OCI-LY1 (cell line): ENCODE results near the gene HPSE2.
A peak's percentile ranks its signal among the peaks of the same experiment; 100 is the strongest.

Source experiments
- H2AFZ ChIP-seq: fragments of 200-600 bp; sonication (generic), shearing (Covaris generic); 2 replicates; pipeline ENCODE4 v1.6.0; 2014; ENCODE audit warnings: antibody characterized with exemption, mild to moderate bottlenecking, low read length
- H3F3A ChIP-seq: fragments of 200-600 bp; sonication (generic), shearing (Covaris generic); 2 replicates; pipeline ENCODE4 v1.6.0; 2014; ENCODE audit warnings: mild to moderate bottlenecking, antibody characterized with exemption, low read length, moderate library complexity; ENCODE audit not compliant: insufficient read depth
- H3K27ac ChIP-seq: fragments of 200-600 bp; sonication (generic); 2 replicates; pipeline ENCODE4 v1.5.1; 2014; ENCODE audit warnings: low read length, mixed run types, mild to moderate bottlenecking, low read depth; ENCODE audit not compliant: poor library complexity, severe bottlenecking
- H3K27me3 ChIP-seq: fragments of 200-600 bp; sonication (generic); 2 replicates; pipeline ENCODE4 v1.6.0; 2014; ENCODE audit warnings: antibody characterized with exemption, mild to moderate bottlenecking, low read length, moderate library complexity; ENCODE audit not compliant: insufficient read depth
- H3K36me3 ChIP-seq: fragments of 200-600 bp; sonication (generic); 2 replicates; pipeline ENCODE4 v1.6.1; 2014; ENCODE audit warnings: mild to moderate bottlenecking, antibody characterized with exemption, low read length, moderate library complexity, mixed read lengths; ENCODE audit not compliant: insufficient read depth
- H3K4me1 ChIP-seq: fragments of 200-600 bp; sonication (generic); 2 replicates; pipeline ENCODE4 v1.5.1; 2014; ENCODE audit warnings: mild to moderate bottlenecking, low read length, moderate library complexity; ENCODE audit not compliant: insufficient read depth, severe bottlenecking
- H3K4me2 ChIP-seq: fragments of 200-600 bp; sonication (generic), shearing (Covaris generic); 2 replicates; pipeline ENCODE4 v1.6.1; 2014; ENCODE audit warnings: low read length
- H3K4me3 ChIP-seq: fragments of 200-600 bp; sonication (generic); 2 replicates; pipeline ENCODE4 v1.5.1; 2014; ENCODE audit warnings: low read length, low read depth, mild to moderate bottlenecking, mixed read lengths; ENCODE audit not compliant: poor library complexity, severe bottlenecking
- H3K79me2 ChIP-seq: fragments of 200-600 bp; shearing (Covaris generic); 2 replicates; pipeline ENCODE4 v1.6.1; 2016; ENCODE audit warnings: mixed run types, low read length, mixed read lengths; ENCODE audit not compliant: insufficient read depth
- H3K9ac ChIP-seq: fragments of 200-600 bp; sonication (generic), shearing (Covaris generic); 2 replicates; pipeline ENCODE4 v1.6.1; 2014; ENCODE audit warnings: mild to moderate bottlenecking, low read length, mixed read lengths
- H3K9me2 ChIP-seq: fragments of 200-600 bp; sonication (generic), shearing (Covaris generic); 2 replicates; pipeline ENCODE4 v1.6.1; 2014; ENCODE audit warnings: low read depth, mild to moderate bottlenecking, low read length, mixed read lengths
- H3K9me3 ChIP-seq: fragments of 200-600 bp; shearing (Covaris generic); 2 replicates; pipeline ENCODE4 v1.6.1; 2014; ENCODE audit warnings: low read length, mixed read lengths
- H4K20me1 ChIP-seq: fragments of 200-600 bp; sonication (generic), shearing (Covaris generic); 2 replicates; pipeline ENCODE4 v1.6.0; 2016; ENCODE audit warnings: mild to moderate bottlenecking, low read length; ENCODE audit not compliant: insufficient read depth
- CTCF ChIP-seq: fragments of 200-600 bp; sonication (generic), shearing (Covaris generic); IDR thresholded peaks from 2 replicates; pipeline ENCODE4 v1.5.1; 2017; ENCODE audit warnings: mild to moderate bottlenecking, antibody characterized with exemption, low read length, moderate library complexity, mixed read lengths
- EZH2 ChIP-seq: fragments of 200-600 bp; sonication (generic), shearing (Covaris generic); IDR thresholded peaks from 2 replicates; pipeline ENCODE4 v1.8.0; 2017; ENCODE audit warnings: borderline replicate concordance, mixed run types, mild to moderate bottlenecking, antibody characterized with exemption, low read length, moderate library complexity, mixed read lengths

The HPSE2 gene

GRCh38 chr10:98423691-98424120, 811.9 kb downstream of the HPSE2 start:
- H3K9ac ChIP-seq, result no peak overlapping the region
- no peaks in the 10 kb centered on the region for H3K9me2 ChIP-seq
- H3K27ac ChIP-seq, result no peak overlapping the region
- no peaks in the 10 kb centered on the region for H3K27me3 ChIP-seq
- H3K36me3 ChIP-seq, result no peaks in the 10 kb centered on the region
- no peak overlapping the region for H3K4me3 ChIP-seq
- TF ChIP-seq CTCF, result peak; percentile 50; the same call in 1 of the 2 replicates
- no peak for TF ChIP-seq EZH2
- H2AFZ ChIP-seq, result no peak overlapping the region
- H3K79me2 ChIP-seq, result no peaks in the 10 kb centered on the region
- no peak overlapping the region for H3K4me2 ChIP-seq
- no peaks in the 10 kb centered on the region for H3K9me3 ChIP-seq
- no peaks in the 10 kb centered on the region for H4K20me1 ChIP-seq
- no peaks in the 10 kb centered on the region for H3F3A ChIP-seq
- no peaks in the 10 kb centered on the region for H3K4me1 ChIP-seq

GRCh38 chr10:98422182-98422581, 813.5 kb downstream of the HPSE2 start:
- Histone ChIP-seq H3K27ac (no peak overlapping the region), H3K4me1 (no peaks in the 10 kb centered on the region), H4K20me1 (no peaks in the 10 kb centered on the region), H3K27me3 (no peaks in the 10 kb centered on the region), H3K79me2 (no peaks in the 10 kb centered on the region), H2AFZ (no peak overlapping the region), H3K9me2 (no peaks in the 10 kb centered on the region), H3K4me3 (no peak overlapping the region), H3K4me2 (no peak overlapping the region), H3F3A (no peaks in the 10 kb centered on the region), H3K36me3 (no peaks in the 10 kb centered on the region), H3K9ac (no peak overlapping the region), H3K9me3 (no peaks in the 10 kb centered on the region)
- TF ChIP-seq CTCF, result no peak
- no peak for TF ChIP-seq EZH2

GRCh38 chr10:98420786-98421185, 814.9 kb downstream of the HPSE2 start:
- Histone ChIP-seq H3K27ac (no peak overlapping the region), H2AFZ (no peak overlapping the region), H3K36me3 (no peaks in the 10 kb centered on the region), H3F3A (no peaks in the 10 kb centered on the region), H3K4me2 (no peak overlapping the region), H3K9me3 (no peaks in the 10 kb centered on the region), H3K9me2 (no peaks in the 10 kb centered on the region), H3K4me3 (no peak overlapping the region), H3K79me2 (no peaks in the 10 kb centered on the region), H3K9ac (no peak overlapping the region), H4K20me1 (no peaks in the 10 kb centered on the region), H3K27me3 (no peaks in the 10 kb centered on the region), H3K4me1 (no peaks in the 10 kb centered on the region)
- TF ChIP-seq CTCF (no peak), EZH2 (no peak)
